ENCODE data around the gene ENDOD1. TPM values are rescaled to one million over a fixed set of nuclear protein-coding genes. Genes with fewer than 3 reads are reported as not detected.

Gene ENDOD1
- total and polyA plus RNA-seq, 7 donors = 7.8 to 31.4 (median 20.4) TPM

GRCh38 chr11:95111923-95112540 lies 22.4 kb downstream of the ENDOD1 start:
- no peaks in the 10 kb centered on the region for H3K9me3 ChIP-seq
- no peak overlapping the region for H3K27ac ChIP-seq
- TF ChIP-seq POLR2AphosphoS5 (IDR thresholded peaks at IDR 0.05) (no peak), POLR2A (IDR thresholded peaks at IDR 0.05) (no peak), EP300 (IDR thresholded peaks at IDR 0.05) (no peak)
- intact Hi-C loops (cut with DNase I) = no loop called here
- WGBS, 2 donors = 85 to 90% methylated on average over 3 of the region's 3 CpGs
- no peak for DNase-seq
- H3K4me3 ChIP-seq = no peak overlapping the region
- H3K4me1 ChIP-seq = no peaks in the 10 kb centered on the region
- no peaks in the 10 kb centered on the region for H3K36me3 ChIP-seq
- no peaks in the 10 kb centered on the region for H3K27me3 ChIP-seq

GRCh38 chr11:95115597-95115996 lies 26.0 kb downstream of the ENDOD1 start:
- H3K36me3 ChIP-seq = no peaks in the 10 kb centered on the region
- WGBS, 2 donors = 86 to 94% methylated on average over 1 of the region's 1 CpG
- no peaks in the 10 kb centered on the region for H3K4me1 ChIP-seq
- no peaks in the 10 kb centered on the region for H3K27me3 ChIP-seq
- H3K4me3 ChIP-seq = no peak overlapping the region
- no peak overlapping the region for H3K27ac ChIP-seq
- no peaks in the 10 kb centered on the region for H3K9me3 ChIP-seq
- intact Hi-C loops (cut with DNase I) = no loop called here
- TF ChIP-seq CTCF (IDR thresholded peaks at IDR 0.05) (no peak), POLR2AphosphoS5 (IDR thresholded peaks at IDR 0.05) (no peak), POLR2A (IDR thresholded peaks at IDR 0.05) (no peak), EP300 (IDR thresholded peaks at IDR 0.05) (no peak)
- DNase-seq = no peak

- no peaks in the 10 kb centered on the region for H3K36me3 ChIP-seq
- no peak for TF ChIP-seq EP300 (IDR thresholded peaks at IDR 0.05)
- TF ChIP-seq CTCF (IDR thresholded peaks at IDR 0.05) = no peak
- no peak for TF ChIP-seq POLR2A (IDR thresholded peaks at IDR 0.05)
- no peak for TF ChIP-seq POLR2AphosphoS5 (IDR thresholded peaks at IDR 0.05)
- no peaks in the 10 kb centered on the region for H3K9me3 ChIP-seq
- H3K27me3 ChIP-seq = no peaks in the 10 kb centered on the region
- no peak overlapping the region for H3K4me3 ChIP-seq
- DNase-seq = no peak
- no peaks in the 10 kb centered on the region for H3K4me1 ChIP-seq
- WGBS, 2 donors = 89 to 93% methylated on average over 2 of the region's 2 CpGs
- intact Hi-C loops (cut with DNase I) = no loop called here
- no peak overlapping the region for H3K27ac ChIP-seq
Observed at GRCh38 chr11:95119361-95120060, 29.9 kb downstream of the ENDOD1 start.

GRCh38 chr11:95121698-95122097 lies 32.1 kb downstream of the ENDOD1 start:
- H3K36me3 ChIP-seq = no peaks in the 10 kb centered on the region
- WGBS, 2 donors = 96 to 97% methylated on average over 1 of the region's 1 CpG

More at GRCh38 chr11:95121698-95122097, 32.1 kb downstream of the ENDOD1 start:
- Histone ChIP-seq H3K27ac (no peak overlapping the region), H3K9me3 (no peaks in the 10 kb centered on the region), H3K4me3 (no peak overlapping the region), H3K4me1 (no peaks in the 10 kb centered on the region), H3K27me3 (no peaks in the 10 kb centered on the region)
- no peak for DNase-seq
- intact Hi-C loops (cut with DNase I) = no loop called here
- TF ChIP-seq POLR2AphosphoS5 (IDR thresholded peaks at IDR 0.05) = no peak
- TF ChIP-seq CTCF (IDR thresholded peaks at IDR 0.05) = no peak
- no peak for TF ChIP-seq EP300 (IDR thresholded peaks at IDR 0.05)
- no peak for TF ChIP-seq POLR2A (IDR thresholded peaks at IDR 0.05)

Measured in sigmoid colon (tissue), 7 donors.